Memory B cell (primary cell): ENCODE measurements around the gene PRR18.

ENCODE experiments used
- ATAC-seq: fragments of 150-1000 bp; cut with Tn5 transposase; 2 replicates; pipeline ENCODE4 v1.10.0; 2021; ENCODE audit warnings: low read depth, mild to moderate bottlenecking, moderate library complexity
- DNase-seq, 2 donors: peaks; one replicate each; pipeline ENCODE4 v3.0.0; 2022; ENCODE audit warnings: low spot score in 2 of 2
- H3K27ac Mint-ChIP-seq: one replicate; pipeline ENCODE4 v1.8.0; 2022; ENCODE audit warnings: mild to moderate bottlenecking, moderate library complexity, mixed read lengths
- H3K27me3 Mint-ChIP-seq: one replicate; pipeline ENCODE4 v1.8.0; 2022; ENCODE audit warnings: mixed read lengths
- H3K36me3 Mint-ChIP-seq: one replicate; pipeline ENCODE4 v1.8.0; 2022; ENCODE audit warnings: mild to moderate bottlenecking, mixed read lengths
- H3K4me1 Mint-ChIP-seq: one replicate; pipeline ENCODE4 v1.8.0; 2022; ENCODE audit warnings: mixed read lengths
- H3K4me3 Mint-ChIP-seq: one replicate; pipeline ENCODE4 v1.8.0; 2022; ENCODE audit warnings: mild to moderate bottlenecking, moderate library complexity, mixed read lengths
- H3K9me3 Mint-ChIP-seq: one replicate; pipeline ENCODE4 v1.8.0; 2022; ENCODE audit warnings: mixed read lengths

The PRR18 gene

GRCh38 chr6:166281104-166281503 is 27.1 kb downstream of the PRR18 start:
- Mint-ChIP-seq H3K9me3 (no peaks in the 10 kb centered on the region), H3K36me3 (no peaks in the 10 kb centered on the region), H3K4me3 (no peak overlapping the region)

DNA sequence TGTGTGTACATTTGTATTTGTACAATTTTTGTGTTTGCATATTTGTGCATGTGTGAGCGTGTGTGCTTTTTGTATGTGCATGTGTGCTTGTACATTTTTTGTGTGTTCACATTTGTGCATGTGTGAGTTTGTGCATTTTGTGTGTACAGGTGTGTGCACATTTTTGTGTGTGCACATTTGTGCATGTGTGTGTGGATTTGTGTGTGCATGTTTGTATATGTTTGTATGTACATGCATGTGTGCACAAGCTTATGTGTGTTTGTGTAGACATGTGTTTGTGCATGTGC is 28.9 kb downstream of the PRR18 start:
- H3K27me3 Mint-ChIP-seq, result peaks cover 1% of the 10 kb centered on the region
- H3K27ac Mint-ChIP-seq, result no peak overlapping the region
- H3K36me3 Mint-ChIP-seq, result no peaks in the 10 kb centered on the region
- DNase-seq (no peak), ATAC-seq (no peak)
- peaks cover 8% of the 10 kb centered on the region for H3K4me1 Mint-ChIP-seq
- no peak overlapping the region for H3K4me3 Mint-ChIP-seq
- H3K9me3 Mint-ChIP-seq, result no peaks in the 10 kb centered on the region

More at GRCh38 chr6:166281104-166281503, 27.1 kb downstream of the PRR18 start:
- Mint-ChIP-seq H3K27ac (no peak overlapping the region), H3K27me3 (peaks cover under 1% of the 10 kb centered on the region), H3K4me1 (peaks cover 8% of the 10 kb centered on the region)
- ATAC-seq, result no peak
- no peak for DNase-seq

DNA sequence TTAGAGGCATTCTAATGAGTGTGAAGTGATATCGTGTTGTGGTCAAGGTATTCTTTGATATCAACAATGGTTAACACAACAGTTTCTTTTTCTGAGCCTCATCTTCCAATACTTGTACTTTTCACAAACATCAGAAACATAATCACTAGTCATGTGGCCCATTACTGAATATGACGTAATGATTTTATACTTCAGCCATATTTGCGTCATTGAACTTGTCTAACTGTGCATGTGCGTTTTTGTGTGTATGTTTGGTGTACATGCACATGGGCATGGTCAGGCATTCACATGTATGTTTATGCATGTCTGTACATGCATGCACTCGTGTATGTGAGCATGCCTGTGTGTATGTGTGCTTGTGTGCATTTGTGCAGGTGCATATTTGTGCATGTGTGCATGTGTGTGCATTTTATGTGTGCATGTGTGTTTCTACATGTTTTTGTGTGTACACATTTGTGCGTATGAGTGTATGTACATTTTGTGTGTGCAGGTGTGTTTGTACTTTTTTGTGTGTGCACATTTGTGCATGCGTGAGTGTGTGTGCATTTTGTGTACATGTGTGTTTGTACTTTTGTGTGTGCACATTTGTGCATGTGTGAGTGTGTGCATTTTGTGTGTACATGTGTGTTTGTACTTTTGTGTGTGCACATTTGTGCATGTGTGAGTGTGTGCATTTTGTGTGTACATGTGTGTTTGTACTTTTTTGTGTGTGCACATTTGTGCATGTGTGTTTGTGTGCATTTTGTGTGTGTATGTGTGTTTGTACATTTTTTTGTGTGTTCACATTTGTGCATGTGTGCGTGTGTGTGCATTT is 29.4 kb downstream of the PRR18 start:
- H3K4me1 Mint-ChIP-seq, result peaks cover 8% of the 10 kb centered on the region
- no peak overlapping the region for H3K4me3 Mint-ChIP-seq
- no peak overlapping the region for H3K27ac Mint-ChIP-seq
- no peaks in the 10 kb centered on the region for H3K36me3 Mint-ChIP-seq
- H3K9me3 Mint-ChIP-seq, result no peaks in the 10 kb centered on the region
- DNase-seq (no peak), ATAC-seq (no peak)
- H3K27me3 Mint-ChIP-seq, result peaks cover 1% of the 10 kb centered on the region

DNA sequence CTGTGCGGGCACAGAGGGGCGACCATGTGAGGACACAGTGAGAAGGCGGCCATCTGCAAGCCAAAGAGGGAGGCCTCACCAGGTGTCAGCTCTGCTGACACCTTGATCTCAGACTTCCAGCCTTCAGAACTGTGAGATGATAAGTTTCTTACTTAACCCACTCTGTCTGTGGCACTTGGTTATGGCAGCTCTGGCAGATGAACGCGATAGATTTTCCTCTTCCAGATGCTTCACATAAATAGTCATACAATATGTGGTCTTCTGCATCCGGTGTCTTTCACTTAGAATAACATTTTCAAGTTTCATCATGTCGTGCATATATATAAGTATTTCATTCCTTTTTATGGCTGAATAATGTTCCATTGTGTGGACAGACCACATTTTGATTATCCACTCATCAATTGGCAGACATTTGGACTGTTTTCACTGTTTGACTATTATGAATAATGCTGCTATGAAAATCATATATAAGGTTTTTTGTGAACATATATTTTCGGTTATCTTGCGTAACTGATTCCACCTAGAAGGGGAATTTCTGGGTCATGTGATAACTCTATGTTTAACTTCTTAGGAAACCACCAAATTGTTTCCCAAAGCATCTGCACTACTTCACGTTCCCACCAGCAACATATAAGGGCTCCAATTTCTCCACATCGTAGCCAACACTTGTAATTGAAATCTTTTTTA is 30.2 kb downstream of the PRR18 start:
- Mint-ChIP-seq H3K27ac (no peak overlapping the region), H3K27me3 (peaks cover 1% of the 10 kb centered on the region), H3K4me1 (peaks cover 8% of the 10 kb centered on the region), H3K9me3 (no peaks in the 10 kb centered on the region), H3K36me3 (no peaks in the 10 kb centered on the region), H3K4me3 (no peak overlapping the region)
- DNase-seq (no peak), ATAC-seq (no peak)

DNA sequence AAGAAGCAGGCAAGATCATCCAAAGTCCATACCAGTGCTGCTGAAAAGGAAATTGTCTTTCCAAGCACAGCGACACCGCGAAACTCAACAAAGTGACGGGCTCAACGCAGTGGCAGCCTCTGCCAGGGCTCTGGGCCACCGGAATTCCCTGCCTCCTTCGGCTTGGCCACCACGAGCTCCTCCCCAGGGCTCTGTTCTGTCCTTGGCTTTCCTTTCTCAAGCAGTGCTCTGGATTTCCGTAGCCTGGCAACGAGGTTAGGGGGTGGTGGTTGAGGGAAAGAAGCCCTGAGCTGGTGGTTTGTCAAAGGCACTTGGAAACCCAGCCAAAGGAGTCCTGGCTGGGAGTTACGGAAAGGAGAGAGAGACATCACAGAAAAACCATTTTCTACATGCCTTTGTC is 31.2 kb downstream of the PRR18 start:
- H3K27ac Mint-ChIP-seq, result no peak overlapping the region
- H3K4me1 Mint-ChIP-seq, result peaks cover 8% of the 10 kb centered on the region
- no peaks in the 10 kb centered on the region for H3K36me3 Mint-ChIP-seq
- ATAC-seq, result no peak
- H3K4me3 Mint-ChIP-seq, result no peak overlapping the region
- no peaks in the 10 kb centered on the region for H3K9me3 Mint-ChIP-seq
- DNase-seq, result no peak
- peaks cover 3% of the 10 kb centered on the region for H3K27me3 Mint-ChIP-seq

GRCh38 chr6:166275714-166276166 is 32.5 kb downstream of the PRR18 start:
- no peaks in the 10 kb centered on the region for H3K36me3 Mint-ChIP-seq
- DNase-seq, result peak; percentile 90 to 97
- H3K4me3 Mint-ChIP-seq, result no peak overlapping the region
- H3K27me3 Mint-ChIP-seq, result peaks cover 5% of the 10 kb centered on the region
- H3K9me3 Mint-ChIP-seq, result no peaks in the 10 kb centered on the region
- peak; percentile 94 for ATAC-seq
- H3K27ac Mint-ChIP-seq, result no peak overlapping the region
- peaks cover 8% of the 10 kb centered on the region for H3K4me1 Mint-ChIP-seq

GRCh38 chr6:166274739-166275370 is 33.3 kb downstream of the PRR18 start:
- no peaks in the 10 kb centered on the region for H3K9me3 Mint-ChIP-seq

GRCh38 chr6:166274163-166274562 is 34.0 kb downstream of the PRR18 start:
- H3K4me3 Mint-ChIP-seq, result no peak overlapping the region
- H3K36me3 Mint-ChIP-seq, result no peaks in the 10 kb centered on the region
- ATAC-seq, result no peak
- H3K9me3 Mint-ChIP-seq, result no peaks in the 10 kb centered on the region
- H3K27ac Mint-ChIP-seq, result no peak overlapping the region
- H3K27me3 Mint-ChIP-seq, result peaks cover 9% of the 10 kb centered on the region
- DNase-seq, result no peak
- H3K4me1 Mint-ChIP-seq, result peaks cover 8% of the 10 kb centered on the region

More at GRCh38 chr6:166274739-166275370, 33.3 kb downstream of the PRR18 start:
- Mint-ChIP-seq H3K27ac (no peak overlapping the region), H3K4me3 (no peak overlapping the region), H3K36me3 (no peaks in the 10 kb centered on the region), H3K27me3 (peaks cover 7% of the 10 kb centered on the region), H3K4me1 (peaks cover 8% of the 10 kb centered on the region)
- ATAC-seq (no peak), DNase-seq (no peak)

GRCh38 chr6:166271376-166271765 is 36.8 kb downstream of the PRR18 start:
- Mint-ChIP-seq H3K27ac (no peak overlapping the region), H3K36me3 (no peaks in the 10 kb centered on the region), H3K9me3 (no peaks in the 10 kb centered on the region), H3K27me3 (peaks cover 12% of the 10 kb centered on the region), H3K4me3 (no peak overlapping the region), H3K4me1 (peaks cover 4% of the 10 kb centered on the region)
- ATAC-seq, result no peak
- DNase-seq, result no peak

DNA sequence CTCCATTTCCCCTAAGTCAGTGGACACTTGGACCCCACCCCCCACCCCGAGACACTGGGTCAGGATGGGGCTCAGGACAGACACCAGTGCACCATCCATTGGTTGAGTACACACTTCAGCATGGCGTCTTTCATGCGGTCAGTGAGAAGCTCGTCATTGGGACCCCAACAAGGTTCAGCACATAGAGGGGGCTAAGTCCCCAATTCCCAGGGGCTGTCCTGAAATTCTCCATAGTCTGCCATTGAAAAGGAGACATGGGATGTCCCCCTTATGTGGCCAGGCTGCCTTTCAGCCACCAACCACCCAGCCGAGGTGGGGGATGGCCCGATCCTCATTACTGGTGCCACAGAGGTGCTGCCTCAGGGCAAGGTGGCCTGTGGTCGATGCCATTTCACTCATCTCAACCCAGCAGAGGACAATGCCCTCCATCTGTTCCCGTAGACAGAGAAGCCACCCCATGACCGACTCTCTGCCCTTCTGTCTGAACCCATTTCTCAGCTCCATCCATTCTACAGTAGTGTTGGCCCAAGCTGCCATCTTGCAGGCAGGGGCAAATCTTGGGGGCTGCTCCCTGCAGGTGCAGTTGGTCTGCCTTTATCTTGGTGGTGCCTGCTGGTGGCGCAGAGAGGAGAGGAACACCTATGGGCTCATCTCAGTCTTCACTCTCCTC is 37.4 kb downstream of the PRR18 start:
- H3K27ac Mint-ChIP-seq, result no peak overlapping the region
- peaks cover 2% of the 10 kb centered on the region for H3K4me1 Mint-ChIP-seq
- DNase-seq (no peak), ATAC-seq (no peak)
- no peaks in the 10 kb centered on the region for H3K9me3 Mint-ChIP-seq
- H3K27me3 Mint-ChIP-seq, result peaks cover 10% of the 10 kb centered on the region
- H3K4me3 Mint-ChIP-seq, result no peak overlapping the region
- H3K36me3 Mint-ChIP-seq, result no peaks in the 10 kb centered on the region

GRCh38 chr6:166269301-166270039 is 38.7 kb downstream of the PRR18 start:
- Mint-ChIP-seq H3K36me3 (no peaks in the 10 kb centered on the region), H3K27ac (no peak overlapping the region), H3K4me1 (no peaks in the 10 kb centered on the region), H3K27me3 (peaks cover 10% of the 10 kb centered on the region), H3K9me3 (no peaks in the 10 kb centered on the region), H3K4me3 (no peak overlapping the region)
- no peak for ATAC-seq
- no peak for DNase-seq

DNA sequence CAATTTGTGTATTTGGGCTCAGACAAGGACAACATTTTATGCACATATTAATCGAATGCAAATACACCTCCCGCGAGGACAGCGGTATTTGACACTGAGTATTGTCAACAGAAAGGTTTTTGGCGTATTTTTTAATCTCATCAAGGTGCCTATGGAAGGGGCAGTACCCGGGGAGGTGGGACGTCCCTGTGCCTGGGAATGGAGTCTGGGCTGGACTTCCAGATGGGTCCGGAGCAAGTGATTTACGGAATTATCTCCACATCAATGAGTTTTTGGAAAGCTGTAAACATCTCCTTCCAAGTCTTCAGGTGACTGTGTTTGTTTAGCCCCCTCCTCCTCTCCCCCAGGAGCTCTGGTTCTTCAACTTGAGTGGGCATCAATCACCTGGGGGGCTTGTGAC is 39.8 kb downstream of the PRR18 start:
- no peaks in the 10 kb centered on the region for H3K9me3 Mint-ChIP-seq
- no peak overlapping the region for H3K27ac Mint-ChIP-seq
- H3K4me1 Mint-ChIP-seq, result no peaks in the 10 kb centered on the region
- DNase-seq, result no peak
- no peak overlapping the region for H3K4me3 Mint-ChIP-seq
- ATAC-seq, result no peak
- peaks cover 10% of the 10 kb centered on the region for H3K27me3 Mint-ChIP-seq
- no peaks in the 10 kb centered on the region for H3K36me3 Mint-ChIP-seq

DNA sequence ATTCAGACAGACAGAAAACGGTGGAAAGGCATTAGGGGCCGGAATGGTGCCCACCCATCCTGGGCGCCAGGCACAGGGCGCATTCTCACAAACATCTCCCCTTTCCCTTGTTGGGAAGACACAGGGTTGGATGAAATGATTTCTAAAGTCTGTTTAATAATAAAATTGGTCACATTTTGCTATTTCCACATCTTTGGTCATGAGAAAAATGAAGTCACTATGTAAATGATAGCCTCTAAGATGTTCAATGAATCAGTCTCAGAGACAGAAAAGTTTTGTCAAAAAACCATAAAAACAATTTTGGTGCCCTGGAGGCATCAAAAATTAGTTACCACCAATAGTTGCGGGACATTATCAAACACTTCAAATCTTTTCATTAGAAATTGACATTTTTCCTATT is 40.7 kb downstream of the PRR18 start:
- no peaks in the 10 kb centered on the region for H3K36me3 Mint-ChIP-seq
- no peak overlapping the region for H3K4me3 Mint-ChIP-seq

More for the DNA sequence above, 40.7 kb downstream of the PRR18 start:
- Mint-ChIP-seq H3K27me3 (peaks cover 10% of the 10 kb centered on the region), H3K4me1 (no peaks in the 10 kb centered on the region), H3K9me3 (no peaks in the 10 kb centered on the region), H3K27ac (no peak overlapping the region)
- no peak for DNase-seq
- ATAC-seq, result no peak
